ENCODE data around the gene EFNA4. TPM values are rescaled to one million over a fixed set of nuclear protein-coding genes. Genes with fewer than 3 reads are reported as not detected.

EFNA4 gene
- total and polyA plus RNA-seq, 7 donors: 0.39 to 1.3 (median 0.83) TPM

- ATAC-seq (peak; percentile 7 to 36 (median 21)), DNase-seq (peak; percentile 71 to 82)
- H3K4me1 ChIP-seq: peaks cover 23% of the 10 kb centered on the region
- H3K36me3 ChIP-seq (ENCODE audit: insufficient read depth in 1 of 2, low read depth in 1 of 2): peaks cover 0 to 40% of the 10 kb centered on the region in 2 donors
- peak overlapping the region; percentile 88 for H3K4me3 ChIP-seq
- 5 to 19% (median 9%) methylated on average over 26 to 27 of the region's 27 CpGs for WGBS, 3 donors
- intact Hi-C loops (cut with DNase I): loop anchor here in 1 of 2 donors (10.0 kb wide), 1 partner anchor 497 kb away; the partner anchor contains the start of gene UBE2Q1
- peak overlapping the region; percentile 86 for H3K27ac ChIP-seq
- H3K9me3 ChIP-seq: no peaks in the 10 kb centered on the region
- TF ChIP-seq CTCF (IDR thresholded peaks at IDR 0.05): no peak
- no peaks in the 10 kb centered on the region for H3K27me3 ChIP-seq (ENCODE audit: insufficient read depth in 3 of 3, low read length in 2 of 3)
Measured at GRCh38 chr1:155051777-155052398, 11.7 kb upstream of the EFNA4 start.

GRCh38 chr1:155052439-155053395, 10.8 kb upstream of the EFNA4 start:
- H3K36me3 ChIP-seq (ENCODE audit: insufficient read depth in 1 of 2, low read depth in 1 of 2): peaks cover 0 to 48% of the 10 kb centered on the region in 2 donors
- peaks cover 23% of the 10 kb centered on the region for H3K4me1 ChIP-seq
- DNase-seq (peak; percentile 41 to 71), ATAC-seq (no peak)
- H3K4me3 ChIP-seq: peak overlapping the region; percentile 88
- peak; percentile 5 for TF ChIP-seq CTCF (IDR thresholded peaks at IDR 0.05)
- H3K9me3 ChIP-seq: no peaks in the 10 kb centered on the region
- intact Hi-C loops (cut with DNase I): loop anchor here in 1 of 2 donors (10.0 kb wide), 1 partner anchor 498 kb away; the partner anchor contains the start of gene UBE2Q1
- H3K27ac ChIP-seq: peak overlapping the region; percentile 86
- 55 to 58% (median 57%) methylated on average over 12 of the region's 12 CpGs for WGBS, 3 donors
- H3K27me3 ChIP-seq (ENCODE audit: insufficient read depth in 3 of 3, low read length in 2 of 3): no peaks in the 10 kb centered on the region

- Histone ChIP-seq H3K9me3 (no peaks in the 10 kb centered on the region), H3K4me3 (no peak overlapping the region), H3K27ac (peak overlapping the region; percentile 0), H3K27me3 (ENCODE audit: insufficient read depth in 3 of 3, low read length in 2 of 3) (no peaks in the 10 kb centered on the region), H3K4me1 (peaks cover 16% of the 10 kb centered on the region), H3K36me3 (ENCODE audit: insufficient read depth in 1 of 2, low read depth in 1 of 2) (peaks cover 0 to 57% of the 10 kb centered on the region in 2 donors)
- no peak for TF ChIP-seq CTCF (IDR thresholded peaks at IDR 0.05)
- ATAC-seq: no peak
- intact Hi-C loops (cut with DNase I): loop anchor here in 1 of 2 donors (10.0 kb wide), 1 partner anchor 499 kb away; the partner anchor contains the start of gene UBE2Q1
- DNase-seq: no peak
- 78 to 87% (median 83%) methylated on average over 7 of the region's 7 CpGs for WGBS, 3 donors
Measured at GRCh38 chr1:155053531-155054105, 9.9 kb upstream of the EFNA4 start.

GRCh38 chr1:155057104-155057503, 6.4 kb upstream of the EFNA4 start:
- Histone ChIP-seq H3K4me1 (peaks cover 6% of the 10 kb centered on the region), H3K27ac (no peak overlapping the region)
- intact Hi-C loops (cut with DNase I): loop anchor here in 1 of 2 donors (10.0 kb wide), 1 partner anchor 502 kb away; the partner anchor contains the start of gene UBE2Q1

More at GRCh38 chr1:155057104-155057503, 6.4 kb upstream of the EFNA4 start:
- WGBS, 3 donors: 88 to 91% (median 90%) methylated on average over 8 of the region's 8 CpGs
- H3K36me3 ChIP-seq (ENCODE audit: insufficient read depth in 1 of 2, low read depth in 1 of 2): peaks cover 0 to 82% of the 10 kb centered on the region in 2 donors
- H3K27me3 ChIP-seq (ENCODE audit: insufficient read depth in 3 of 3, low read length in 2 of 3): no peaks in the 10 kb centered on the region
- DNase-seq (no peak), ATAC-seq (no peak)
- no peaks in the 10 kb centered on the region for H3K9me3 ChIP-seq
- no peak for TF ChIP-seq CTCF (IDR thresholded peaks at IDR 0.05)
- no peak overlapping the region for H3K4me3 ChIP-seq

All from psoas muscle (tissue), 8 donors.